ENCODE measurements around the gene SMARCD3. TPM values are rescaled to one million over a fixed set of nuclear protein-coding genes. Genes with fewer than 3 reads are reported as not detected.

Gene SMARCD3
- total and polyA plus RNA-seq, 12 donors: 77.7 to 175 (median 97.6) TPM

DNA sequence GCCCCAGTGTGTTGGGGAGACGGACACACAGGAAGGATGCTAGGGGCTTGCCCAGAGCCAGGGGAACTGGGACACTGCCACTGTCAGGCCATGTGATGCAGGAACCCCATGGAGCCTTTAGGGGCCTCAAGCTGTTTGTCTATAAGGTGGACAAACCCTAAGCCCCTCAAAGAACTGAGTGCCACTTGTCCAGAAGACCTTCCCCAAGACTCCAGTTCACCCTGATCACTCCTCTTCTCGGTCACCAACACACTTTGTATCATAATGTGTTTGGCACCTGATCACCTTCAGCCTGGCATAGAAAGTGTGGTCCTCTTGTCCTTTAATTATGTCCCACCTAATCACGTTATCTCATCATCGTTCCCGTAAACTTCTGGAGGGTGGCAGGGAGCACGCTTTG, 38.9 kb downstream of the SMARCD3 start:
- intact Hi-C loops (cut with DNase I): no loop called here
- H3K4me3 ChIP-seq: no peak overlapping the region
- no peak for DNase-seq
- H3K27ac ChIP-seq: no peak overlapping the region
- TF ChIP-seq, protein P1, sequence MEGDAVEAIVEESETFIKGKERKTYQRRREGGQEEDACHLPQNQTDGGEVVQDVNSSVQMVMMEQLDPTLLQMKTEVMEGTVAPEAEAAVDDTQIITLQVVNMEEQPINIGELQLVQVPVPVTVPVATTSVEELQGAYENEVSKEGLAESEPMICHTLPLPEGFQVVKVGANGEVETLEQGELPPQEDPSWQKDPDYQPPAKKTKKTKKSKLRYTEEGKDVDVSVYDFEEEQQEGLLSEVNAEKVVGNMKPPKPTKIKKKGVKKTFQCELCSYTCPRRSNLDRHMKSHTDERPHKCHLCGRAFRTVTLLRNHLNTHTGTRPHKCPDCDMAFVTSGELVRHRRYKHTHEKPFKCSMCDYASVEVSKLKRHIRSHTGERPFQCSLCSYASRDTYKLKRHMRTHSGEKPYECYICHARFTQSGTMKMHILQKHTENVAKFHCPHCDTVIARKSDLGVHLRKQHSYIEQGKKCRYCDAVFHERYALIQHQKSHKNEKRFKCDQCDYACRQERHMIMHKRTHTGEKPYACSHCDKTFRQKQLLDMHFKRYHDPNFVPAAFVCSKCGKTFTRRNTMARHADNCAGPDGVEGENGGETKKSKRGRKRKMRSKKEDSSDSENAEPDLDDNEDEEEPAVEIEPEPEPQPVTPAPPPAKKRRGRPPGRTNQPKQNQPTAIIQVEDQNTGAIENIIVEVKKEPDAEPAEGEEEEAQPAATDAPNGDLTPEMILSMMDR (IDR thresholded peaks at IDR 0.05): no peak
- H3K9me3 ChIP-seq: no peaks in the 10 kb centered on the region
- no peak for ATAC-seq
- no peaks in the 10 kb centered on the region for H3K4me1 ChIP-seq
- H3K27me3 ChIP-seq: peaks cover 3 to 12% (median 9%) of the 10 kb centered on the region in 7 donors
- 82 to 87% methylated on average over 6 of the region's 6 CpGs for WGBS, 2 donors
- H3K36me3 ChIP-seq: peaks cover 0 to 30% (median 4%) of the 10 kb centered on the region in 9 donors

DNA sequence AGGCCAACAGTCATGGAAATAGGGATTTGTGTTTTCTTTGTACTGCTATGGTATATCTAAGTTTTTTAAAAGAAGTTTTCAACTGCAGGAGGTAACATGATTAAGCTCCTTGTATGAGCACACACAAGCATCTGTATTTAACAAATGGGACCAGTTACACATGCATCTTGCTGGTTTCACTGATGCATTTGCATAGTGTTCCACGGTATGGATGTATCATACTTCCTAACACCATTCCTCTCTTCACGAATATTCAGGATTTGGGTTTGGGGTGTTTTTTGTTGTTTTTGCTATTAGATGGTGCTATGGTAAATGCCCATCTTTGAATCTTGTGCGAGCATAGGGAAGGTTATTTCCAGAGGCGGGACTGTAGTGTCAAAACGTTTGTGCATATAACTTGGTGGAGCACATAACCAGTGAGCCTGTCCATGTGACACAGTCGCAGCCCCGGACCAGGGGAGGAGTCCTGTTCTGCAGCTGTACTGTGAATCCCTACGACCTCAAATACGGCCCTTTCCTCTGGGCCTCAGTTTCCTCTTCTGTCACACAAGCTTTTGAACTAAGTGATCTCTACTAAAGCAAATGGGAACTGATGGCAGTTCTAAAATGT, 40.1 kb downstream of the SMARCD3 start:
- peaks cover 0 to 18% (median 0%) of the 10 kb centered on the region in 9 donors for H3K36me3 ChIP-seq
- no peak overlapping the region for H3K27ac ChIP-seq
- WGBS, 2 donors: 69 to 71% methylated on average over 9 of the region's 9 CpGs
- TF ChIP-seq, protein P1 (IDR thresholded peaks at IDR 0.05): no peak
- no peak for DNase-seq
- intact Hi-C loops (cut with DNase I): no loop called here
- ATAC-seq: no peak
- peaks cover 10 to 23% (median 14%) of the 10 kb centered on the region in 7 donors for H3K27me3 ChIP-seq
- H3K4me1 ChIP-seq: no peaks in the 10 kb centered on the region
- H3K9me3 ChIP-seq: no peaks in the 10 kb centered on the region
- no peak overlapping the region for H3K4me3 ChIP-seq

DNA sequence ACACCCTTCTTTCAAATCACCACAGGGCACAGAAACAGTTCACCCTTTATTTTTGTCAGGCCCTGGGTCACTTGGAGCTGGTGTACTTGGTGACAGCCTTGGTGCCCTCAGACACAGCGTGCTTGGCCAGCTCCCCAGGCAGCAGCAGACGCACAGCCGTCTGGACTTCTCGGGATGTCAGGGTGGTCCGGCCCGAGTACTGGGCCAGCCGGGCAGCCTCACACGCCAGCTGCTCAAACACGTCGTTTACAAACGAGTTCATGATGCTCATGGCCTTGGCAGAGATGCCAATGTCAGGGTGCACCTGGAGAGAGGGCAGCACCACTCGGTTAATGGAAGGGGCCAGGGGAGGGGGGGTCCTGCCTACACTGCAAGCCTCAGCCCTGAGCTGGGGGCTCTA, 40.7 kb downstream of the SMARCD3 start:
- no peak overlapping the region for H3K27ac ChIP-seq
- peaks cover 0 to 12% (median 0%) of the 10 kb centered on the region in 9 donors for H3K36me3 ChIP-seq
- H3K4me3 ChIP-seq: no peak overlapping the region
- ATAC-seq (no peak), DNase-seq (no peak)
- no peaks in the 10 kb centered on the region for H3K9me3 ChIP-seq
- intact Hi-C loops (cut with DNase I): no loop called here
- TF ChIP-seq, protein P1 (IDR thresholded peaks at IDR 0.05): no peak
- no peaks in the 10 kb centered on the region for H3K4me1 ChIP-seq
- WGBS, 2 donors: 84 to 85% methylated on average over 12 of the region's 12 CpGs
- H3K27me3 ChIP-seq: peaks cover 10 to 29% (median 14%) of the 10 kb centered on the region in 7 donors

DNA sequence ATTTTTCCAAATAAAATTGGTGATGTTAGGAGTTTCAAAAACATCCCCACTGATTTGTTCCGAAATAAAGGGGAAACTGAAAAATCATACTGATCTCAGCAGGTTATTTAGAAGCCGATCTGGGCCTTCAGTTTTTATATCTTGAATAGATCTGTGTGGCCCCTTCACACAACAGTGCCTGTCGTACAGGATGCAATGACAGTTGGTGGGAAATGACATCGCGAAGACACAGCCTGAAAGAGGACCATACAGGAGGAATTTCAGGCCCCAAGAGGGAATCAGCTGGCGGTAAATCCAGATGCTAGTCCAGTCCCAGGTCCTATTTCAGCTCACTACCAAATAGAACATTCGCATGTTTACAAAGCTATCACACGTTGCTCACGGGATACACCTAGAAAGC, 41.2 kb downstream of the SMARCD3 start:
- Histone ChIP-seq H3K36me3 (peaks cover 0 to 7% (median 0%) of the 10 kb centered on the region in 9 donors), H3K27me3 (peaks cover 10 to 30% (median 14%) of the 10 kb centered on the region in 7 donors), H3K9me3 (no peaks in the 10 kb centered on the region), H3K27ac (no peak overlapping the region), H3K4me1 (no peaks in the 10 kb centered on the region), H3K4me3 (no peak overlapping the region)
- 66 to 73% methylated on average over 9 of the region's 9 CpGs for WGBS, 2 donors
- DNase-seq (no peak), ATAC-seq (no peak)
- TF ChIP-seq, protein P1 (IDR thresholded peaks at IDR 0.05): no peak
- intact Hi-C loops (cut with DNase I): no loop called here

Measured in heart right ventricle (tissue), 16 donors.